ENCODE data around the gene AGRN.

- TF ChIP-seq POLR2A (IDR thresholded peaks at IDR 0.05) = no peak
- TF ChIP-seq, protein P1, sequence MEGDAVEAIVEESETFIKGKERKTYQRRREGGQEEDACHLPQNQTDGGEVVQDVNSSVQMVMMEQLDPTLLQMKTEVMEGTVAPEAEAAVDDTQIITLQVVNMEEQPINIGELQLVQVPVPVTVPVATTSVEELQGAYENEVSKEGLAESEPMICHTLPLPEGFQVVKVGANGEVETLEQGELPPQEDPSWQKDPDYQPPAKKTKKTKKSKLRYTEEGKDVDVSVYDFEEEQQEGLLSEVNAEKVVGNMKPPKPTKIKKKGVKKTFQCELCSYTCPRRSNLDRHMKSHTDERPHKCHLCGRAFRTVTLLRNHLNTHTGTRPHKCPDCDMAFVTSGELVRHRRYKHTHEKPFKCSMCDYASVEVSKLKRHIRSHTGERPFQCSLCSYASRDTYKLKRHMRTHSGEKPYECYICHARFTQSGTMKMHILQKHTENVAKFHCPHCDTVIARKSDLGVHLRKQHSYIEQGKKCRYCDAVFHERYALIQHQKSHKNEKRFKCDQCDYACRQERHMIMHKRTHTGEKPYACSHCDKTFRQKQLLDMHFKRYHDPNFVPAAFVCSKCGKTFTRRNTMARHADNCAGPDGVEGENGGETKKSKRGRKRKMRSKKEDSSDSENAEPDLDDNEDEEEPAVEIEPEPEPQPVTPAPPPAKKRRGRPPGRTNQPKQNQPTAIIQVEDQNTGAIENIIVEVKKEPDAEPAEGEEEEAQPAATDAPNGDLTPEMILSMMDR (IDR thresholded peaks at IDR 0.05) = no peak
- no peak for TF ChIP-seq EP300 (IDR thresholded peaks at IDR 0.05)
Observed at GRCh38 chr1:1062348-1063163, 42.6 kb downstream of the AGRN start.
